GM19025 (cell line): ENCODE data around the gene DOCK8.

ENCODE experiments used
- ATAC-seq: cut with Tn5 transposase; IDR thresholded peaks from one replicate; pipeline ENCODE4 v1.9.1; 2021; ENCODE audit warnings: mild to moderate bottlenecking, low read depth, moderate library complexity; ENCODE audit not compliant: unreplicated experiment

Gene DOCK8

GRCh38 chr9:304106-304505 is 89.4 kb downstream of the DOCK8 start:
- ATAC-seq: no peak

DNA sequence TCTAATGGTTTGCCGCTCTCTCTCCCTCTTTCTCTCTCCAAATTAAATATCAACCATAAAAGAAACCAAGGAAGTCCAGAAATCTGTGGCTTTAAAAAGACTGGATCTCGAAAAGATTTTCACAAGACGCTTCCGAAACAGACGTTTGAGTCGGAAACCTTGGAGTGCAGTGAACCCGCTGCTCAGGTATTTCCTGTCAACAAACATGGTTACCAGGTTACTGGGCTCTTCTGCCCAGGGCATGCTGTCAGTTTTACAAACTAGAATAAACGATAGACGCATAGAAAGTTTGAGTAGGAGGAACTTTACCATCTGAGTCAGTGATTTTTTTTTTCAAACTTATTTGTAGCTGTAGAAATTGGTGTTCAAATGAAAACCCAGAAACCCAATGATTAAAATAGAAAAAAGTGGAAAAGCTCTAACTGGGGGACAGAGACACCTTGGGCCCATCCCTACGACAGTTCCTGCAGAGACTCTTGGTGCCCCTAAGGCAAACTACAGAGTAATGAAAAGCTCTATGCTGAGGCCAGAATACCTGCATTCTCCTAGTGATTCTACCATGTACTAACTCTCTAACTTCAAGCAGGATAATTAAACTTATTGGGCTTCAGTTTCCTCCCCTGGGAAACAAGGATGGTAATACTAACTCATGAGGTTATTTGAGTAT is 90.0 kb downstream of the DOCK8 start:
- ATAC-seq: no peak

DNA sequence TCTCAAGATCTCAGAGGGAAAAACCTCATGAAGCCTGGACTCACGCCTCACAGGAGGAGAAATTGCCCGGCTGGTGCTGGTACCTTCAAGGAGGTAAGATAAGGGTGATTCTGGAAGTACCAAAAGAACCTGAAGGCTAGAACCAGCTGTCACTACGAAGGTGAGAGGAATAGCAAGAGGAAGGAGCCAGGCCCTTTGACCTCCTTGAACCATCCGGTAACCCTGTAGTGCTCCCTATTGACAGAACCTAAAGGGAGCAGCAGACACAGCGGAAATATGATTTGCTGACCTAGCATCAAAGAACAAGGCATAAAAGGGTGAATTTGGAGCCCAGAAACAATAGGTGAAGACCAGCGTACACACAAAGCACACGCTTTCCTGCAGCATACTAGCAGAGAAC is 92.2 kb downstream of the DOCK8 start:
- no peak for ATAC-seq

DNA sequence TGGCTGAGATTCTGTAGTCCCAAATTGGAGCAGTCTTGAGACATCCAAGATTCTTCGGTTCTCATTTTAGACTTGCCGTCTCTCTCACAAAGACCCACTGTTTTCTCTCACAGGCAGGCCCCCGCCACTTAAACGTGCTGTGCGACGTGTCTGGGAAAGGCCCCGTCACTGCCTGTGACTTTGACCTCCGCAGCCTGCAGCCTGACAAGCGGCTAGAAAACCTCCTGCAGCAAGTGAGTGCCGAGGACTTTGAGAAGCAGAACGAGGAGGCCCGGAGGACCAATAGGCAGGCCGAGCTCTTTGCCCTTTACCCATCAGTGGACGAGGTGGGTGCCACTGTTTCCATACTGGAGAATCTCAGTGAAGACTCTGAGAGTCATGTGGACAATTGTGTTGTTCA is 97.2 kb downstream of the DOCK8 start:
- ATAC-seq: no peak

DNA sequence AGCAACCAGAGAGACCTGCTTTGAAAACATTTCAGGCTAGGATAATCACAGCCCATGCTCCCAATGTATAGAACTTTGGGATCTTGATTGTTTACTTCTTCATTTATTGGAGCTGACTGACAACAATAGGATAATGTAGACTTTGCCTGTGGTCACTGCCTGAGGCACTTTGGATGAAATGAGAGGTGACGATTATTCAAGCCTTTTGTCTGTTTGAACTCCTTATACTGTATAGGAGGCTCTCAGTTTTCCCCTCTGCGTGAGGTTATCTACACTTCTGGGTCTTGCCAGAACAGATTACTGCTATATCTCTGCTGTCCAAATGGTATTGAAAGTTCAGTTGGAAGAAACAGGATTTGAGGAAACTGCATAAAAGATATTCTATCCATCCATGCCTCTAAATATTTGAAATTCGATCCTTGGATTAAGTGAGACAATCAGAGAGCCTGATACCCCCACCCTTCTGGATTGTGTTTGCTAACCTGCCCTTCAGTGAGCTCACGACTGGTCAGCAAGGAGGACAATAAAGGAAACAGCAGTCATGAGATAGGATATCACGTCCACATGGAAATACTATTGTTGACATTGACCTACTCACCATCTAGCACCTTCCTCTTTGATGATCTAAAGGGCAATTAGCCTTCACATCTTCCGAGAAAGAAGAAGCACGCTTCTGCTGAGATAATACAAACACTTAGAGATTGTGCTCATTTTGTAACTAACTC is 98.1 kb downstream of the DOCK8 start:
- no peak for ATAC-seq

- no peak for ATAC-seq
Observed at GRCh38 chr9:316382-316965, 101.8 kb downstream of the DOCK8 start.

DNA sequence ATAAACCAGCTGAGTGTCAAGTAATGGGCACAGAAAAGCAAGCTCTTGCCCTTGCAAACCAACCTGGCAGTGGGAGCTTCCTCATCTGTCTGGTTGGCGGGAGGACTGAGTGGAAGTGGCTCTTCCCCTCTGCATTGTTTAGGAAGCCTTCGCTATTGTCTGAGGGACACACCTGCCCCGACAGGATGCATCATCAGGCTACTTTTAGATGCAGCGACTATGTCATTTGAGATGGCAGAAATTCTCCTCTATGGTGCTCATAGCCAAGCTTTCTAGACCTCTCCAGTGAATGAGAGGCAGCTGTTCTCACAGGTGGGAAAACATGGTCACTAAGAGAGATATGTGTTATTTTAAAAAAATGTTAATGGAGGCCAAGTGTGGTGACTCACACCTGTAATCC is 104.0 kb downstream of the DOCK8 start:
- ATAC-seq: no peak

- ATAC-seq: no peak
Observed at GRCh38 chr9:324971-325370, 110.3 kb downstream of the DOCK8 start.

GRCh38 chr9:326667-327066 is 112.0 kb downstream of the DOCK8 start:
- no peak for ATAC-seq

- no peak for ATAC-seq
Observed at GRCh38 chr9:328453-328852, 113.8 kb downstream of the DOCK8 start.

DNA sequence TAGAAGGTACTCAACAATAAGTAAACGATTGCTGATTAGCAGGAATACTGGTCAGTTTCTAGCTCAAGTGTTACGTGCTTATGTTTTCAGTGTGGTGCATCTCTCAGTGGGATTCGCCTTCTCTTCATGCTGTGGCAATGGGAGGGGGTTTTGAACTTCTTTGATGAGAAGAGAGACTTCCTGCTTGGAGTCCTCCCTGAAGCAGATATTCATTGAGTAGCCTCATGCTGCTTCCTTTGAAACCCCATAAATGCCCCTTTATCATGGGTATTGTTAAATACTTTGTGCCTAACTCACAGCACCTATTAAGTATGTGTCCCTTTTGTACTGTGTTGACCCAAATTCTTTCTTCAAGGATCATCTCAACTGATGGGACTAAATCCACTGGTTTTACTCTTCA is 116.5 kb downstream of the DOCK8 start:
- no peak for ATAC-seq

DNA sequence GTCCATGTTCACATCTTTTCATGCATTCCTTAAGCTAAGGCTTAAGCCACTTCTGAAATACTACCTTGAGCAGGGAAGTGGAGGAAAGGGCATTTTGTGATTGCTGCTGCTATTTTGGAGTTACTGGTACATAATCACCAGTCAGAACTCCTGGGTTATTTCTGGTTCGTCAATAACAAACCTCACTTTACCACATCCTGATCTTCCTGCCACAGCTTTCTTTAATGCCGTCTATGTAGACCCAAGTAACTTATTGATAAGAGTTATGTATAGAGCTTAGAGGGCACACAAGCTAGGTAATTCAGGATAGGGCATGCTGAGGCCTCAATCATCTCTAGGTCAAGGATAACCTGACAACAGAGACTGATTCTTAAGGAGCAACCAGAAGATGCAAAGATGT is 120.7 kb downstream of the DOCK8 start:
- no peak for ATAC-seq

DNA sequence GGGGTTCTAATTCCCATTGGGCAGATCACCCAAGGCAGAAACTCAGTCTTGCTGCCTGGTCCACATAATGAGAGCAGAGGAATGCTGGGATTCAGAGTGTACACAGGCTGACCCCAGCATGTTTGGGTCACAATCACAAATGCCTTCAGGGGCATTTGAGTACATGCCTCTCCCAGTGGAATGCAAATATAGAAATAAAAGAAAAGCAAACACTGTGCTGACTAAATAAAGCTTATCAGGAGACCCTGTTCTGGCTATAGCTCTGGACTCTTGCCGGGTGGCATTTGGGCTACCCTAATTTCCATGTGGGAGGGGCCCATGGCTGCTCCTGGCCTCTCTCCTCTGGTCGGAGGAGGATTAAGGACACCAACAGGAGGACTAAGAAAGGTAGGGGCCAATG is 121.4 kb downstream of the DOCK8 start:
- ATAC-seq: no peak

- ATAC-seq: no peak
Observed at GRCh38 chr9:338602-339001, 123.9 kb downstream of the DOCK8 start.

- no peak for ATAC-seq
Observed at GRCh38 chr9:341634-342421, 127.2 kb downstream of the DOCK8 start.

GRCh38 chr9:343773-344172 is 129.1 kb downstream of the DOCK8 start:
- no peak for ATAC-seq

DNA sequence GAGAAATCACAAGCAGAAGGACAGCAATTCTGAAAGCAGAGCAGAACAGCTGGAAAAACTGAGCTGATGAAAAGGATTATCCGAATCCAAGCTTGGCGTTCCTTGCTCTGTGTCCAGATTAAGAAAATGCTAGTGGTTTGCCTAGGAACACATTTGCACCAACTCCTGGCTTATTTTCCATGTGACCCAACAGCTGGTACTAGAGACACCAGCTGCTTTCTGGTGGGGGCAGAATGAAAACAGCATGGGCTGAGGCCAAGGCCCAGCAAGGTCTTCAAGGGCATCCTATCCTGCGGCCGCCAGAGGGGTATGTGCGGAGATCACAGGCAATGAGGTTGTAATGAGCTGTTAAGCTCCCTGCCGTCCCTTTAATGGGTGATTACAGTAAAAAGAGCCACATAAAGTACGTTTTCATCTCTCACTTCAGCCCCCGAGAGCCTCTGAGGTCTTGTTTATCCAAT is 131.5 kb downstream of the DOCK8 start:
- ATAC-seq: no peak

DNA sequence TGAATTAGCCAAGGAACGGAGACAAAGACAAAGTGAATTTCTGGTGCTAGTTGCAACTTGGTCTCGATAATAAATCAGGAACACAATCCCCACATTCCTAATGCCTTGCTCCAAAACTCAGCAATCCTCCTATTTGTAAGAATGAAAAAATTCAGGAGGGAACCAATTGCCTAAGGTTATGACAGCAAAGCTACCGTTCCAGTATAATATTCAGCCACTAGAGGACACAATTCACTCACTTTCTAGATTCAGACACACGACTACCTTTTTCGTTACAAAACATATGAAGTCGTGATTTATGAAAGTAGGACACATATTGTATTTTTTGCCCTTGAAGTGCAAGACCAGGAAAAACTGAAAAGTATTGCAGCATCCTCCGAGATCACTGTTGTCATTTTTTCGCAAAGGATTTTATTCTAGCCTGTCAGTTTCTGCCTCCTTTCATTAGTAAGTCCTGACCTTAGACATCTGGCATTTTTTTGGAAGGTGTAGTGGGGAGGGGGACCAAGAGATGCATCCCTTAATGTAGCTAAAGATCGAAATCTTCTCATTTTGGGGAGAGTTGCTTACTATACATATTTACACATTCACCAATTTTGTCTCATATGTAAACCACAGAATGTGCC is 133.1 kb downstream of the DOCK8 start:
- no peak for ATAC-seq

DNA sequence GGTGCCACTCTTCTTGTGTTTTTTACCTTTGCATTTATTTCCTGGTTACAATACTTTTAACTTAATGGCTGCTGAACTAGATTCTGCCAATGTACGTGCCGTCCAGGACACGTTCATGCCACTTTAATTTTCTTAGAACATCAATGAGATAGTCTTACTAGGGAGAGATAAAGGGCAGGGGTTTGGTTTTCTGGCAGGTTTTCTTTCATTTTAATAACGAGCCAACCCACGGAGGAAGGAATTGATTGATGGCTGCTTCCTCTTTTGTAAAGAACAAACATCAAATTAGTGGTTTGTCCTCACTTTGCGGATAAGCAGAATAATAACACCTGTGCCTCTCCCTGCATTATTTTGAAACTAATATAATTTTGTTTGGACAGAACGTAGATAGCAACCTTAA is 135.7 kb downstream of the DOCK8 start:
- no peak for ATAC-seq

GRCh38 chr9:351916-352315 is 137.3 kb downstream of the DOCK8 start:
- no peak for ATAC-seq

DNA sequence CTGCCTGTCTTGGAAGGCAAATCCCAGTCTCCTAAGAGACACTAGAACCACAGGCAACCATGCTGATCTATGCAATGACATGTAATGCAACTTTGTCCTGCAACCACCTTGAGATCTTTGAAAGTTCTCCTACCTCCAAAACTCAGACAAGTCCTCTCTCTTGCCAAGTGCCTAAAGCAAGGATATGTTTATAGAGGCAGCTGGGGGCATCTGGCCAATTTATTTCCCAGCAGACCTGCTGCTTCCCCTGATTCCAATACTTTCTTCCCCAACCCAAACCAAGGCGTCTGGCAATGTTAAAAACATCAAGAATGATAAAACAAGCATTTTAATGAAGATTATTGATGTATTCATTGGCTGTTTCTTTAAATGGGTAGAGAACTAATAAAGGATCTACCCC is 138.4 kb downstream of the DOCK8 start:
- no peak for ATAC-seq
